IMR-90 (cell line): ENCODE measurements around the gene WDR3. TPM values are rescaled to one million over a fixed set of nuclear protein-coding genes. Genes with fewer than 3 reads are reported as not detected.

Source experiments
- ATAC-seq: fragments of 200-7000 bp; cut with Tn5 transposase; 2 replicates; pipeline ENCODE4 v1.9.1; 2020; ENCODE audit warnings: low read depth, mild to moderate bottlenecking, moderate library complexity
- BruUV-seq: library from RNA; stranded (reverse); fragments of 400-500 nt; replicated peaks from 2 replicates; lab custom pipeline; 2021; lab: Mats Ljungman, UMichigan
- CTCF ChIA-PET: fragments of 300-600 bp; formaldehyde crosslinking; extraction: SDS; loops from one replicate; lab custom pipeline; 2021; ENCODE audit warnings: antibody characterized with exemption; lab: Yijun Ruan, JAX
- POLR2A ChIA-PET: fragments of 300-600 bp; sonication (Branson Sonifier 250); formaldehyde crosslinking; loops from one replicate; lab custom pipeline; 2022; ENCODE audit warnings: antibody characterized with exemption; ENCODE audit not compliant: unreplicated experiment; lab: Charles Lee
- DNase-seq: peaks from one replicate; pipeline ENCODE4 v3.0.0; 2013
- H2AFZ ChIP-seq: replicated peaks from 2 replicates; pipeline ENCODE3; 2013; ENCODE audit warnings: low read length, mild to moderate bottlenecking; ENCODE audit not compliant: poor library complexity
- H2AK5ac ChIP-seq: 2 replicates; pipeline ENCODE4 v1.6.1; 2013; ENCODE audit warnings: low read depth, low read length, inconsistent platforms
- H2AK9ac ChIP-seq: replicated peaks from 2 replicates; pipeline ENCODE3; 2013; ENCODE audit warnings: mild to moderate bottlenecking, low read depth, low read length, moderate library complexity; ENCODE audit not compliant: poor library complexity
- H2BK120ac ChIP-seq: 2 replicates; pipeline ENCODE4 v1.6.1; 2013; ENCODE audit warnings: low read depth, low read length, inconsistent platforms
- H2BK15ac ChIP-seq: 3 replicates; pipeline ENCODE4 v1.6.1; 2013; ENCODE audit warnings: low read depth, low read length, inconsistent platforms
- H2BK20ac ChIP-seq: 2 replicates; pipeline ENCODE4 v1.6.1; 2013; ENCODE audit warnings: low read depth, mild to moderate bottlenecking, inconsistent platforms, low read length, moderate library complexity
- H2BK5ac ChIP-seq: 2 replicates; pipeline ENCODE4 v1.6.1; 2013; ENCODE audit warnings: mild to moderate bottlenecking, low read depth, low read length, inconsistent platforms; ENCODE audit not compliant: poor library complexity, severe bottlenecking
- H3K14ac ChIP-seq: replicated peaks from 2 replicates; pipeline ENCODE4 v1.6.1; 2013; ENCODE audit warnings: low read depth, low read length, inconsistent platforms
- H3K18ac ChIP-seq: 2 replicates; pipeline ENCODE4 v1.6.1; 2013; ENCODE audit warnings: low read depth, low read length, control low read depth
- H3K23ac ChIP-seq: 2 replicates; pipeline ENCODE4 v1.6.1; 2013; ENCODE audit warnings: low read depth, low read length, inconsistent platforms
- H3K27ac ChIP-seq: 2 replicates; pipeline ENCODE4 v1.5.1; 2013; ENCODE audit warnings: mild to moderate bottlenecking, control low read depth, low read length; ENCODE audit not compliant: insufficient read depth
- H3K27me3 ChIP-seq: 2 replicates; pipeline ENCODE4 v1.6.1; 2013; ENCODE audit warnings: low read length; ENCODE audit not compliant: control insufficient read depth, insufficient read depth
- H3K36me3 ChIP-seq: 2 replicates; pipeline ENCODE4 v1.6.1; 2013; ENCODE audit warnings: low read length, mixed read lengths; ENCODE audit not compliant: control insufficient read depth, insufficient read depth
- H3K4ac ChIP-seq: 2 replicates; pipeline ENCODE4 v1.6.1; 2013; ENCODE audit warnings: low read depth, low read length, inconsistent platforms
- H3K4me1 ChIP-seq: 2 replicates; pipeline ENCODE4 v1.6.1; 2013; ENCODE audit warnings: low read length, mixed read lengths; ENCODE audit not compliant: control insufficient read depth, insufficient read depth
- H3K4me2 ChIP-seq: 2 replicates; pipeline ENCODE4 v1.6.1; 2013; ENCODE audit warnings: low read depth, mild to moderate bottlenecking, control low read depth, low read length, moderate library complexity
- H3K4me3 ChIP-seq: 2 replicates; pipeline ENCODE4 v1.5.1; 2013; ENCODE audit warnings: low read depth, mild to moderate bottlenecking, control low read depth, low read length, moderate library complexity; ENCODE audit not compliant: insufficient read depth
- H3K56ac ChIP-seq: 2 replicates; pipeline ENCODE4 v1.6.1; 2013; ENCODE audit warnings: low read length, inconsistent platforms; ENCODE audit not compliant: insufficient read depth; ENCODE audit errors: extremely low read depth
- H3K79me1 ChIP-seq, 2 experiments: 2 replicates each; pipeline ENCODE4 v1.6.1; 2013; ENCODE audit warnings: low read length in 2 of 2, inconsistent platforms in 1 of 2, low read depth in 1 of 2
- H3K9ac ChIP-seq: 2 replicates; pipeline ENCODE4 v1.6.1; 2013; ENCODE audit warnings: low read depth, low read length, control low read depth
- H3K9me1 ChIP-seq: 2 replicates; pipeline ENCODE4 v1.6.1; 2013; ENCODE audit warnings: low read length, inconsistent platforms; ENCODE audit not compliant: insufficient read depth
- H3K9me3 ChIP-seq: 2 replicates; pipeline ENCODE4 v1.6.1; 2013; ENCODE audit warnings: low read length; ENCODE audit not compliant: control insufficient read depth, insufficient read depth
- H4K20me1 ChIP-seq: 2 replicates; pipeline ENCODE4 v1.6.1; 2013; ENCODE audit warnings: low read length, inconsistent platforms; ENCODE audit not compliant: insufficient read depth
- H4K5ac ChIP-seq: 2 replicates; pipeline ENCODE4 v1.6.1; 2013; ENCODE audit warnings: mild to moderate bottlenecking, low read depth, low read length, control low read depth
- H4K8ac ChIP-seq, 2 experiments: 2 replicates each; pipeline ENCODE4 v1.6.1; 2013; ENCODE audit warnings: low read depth in 2 of 2, low read length in 2 of 2, control low read depth in 1 of 2, inconsistent platforms in 1 of 2
- H4K91ac ChIP-seq: 2 replicates; pipeline ENCODE4 v1.6.1; 2013; ENCODE audit warnings: low read depth, low read length, inconsistent platforms; ENCODE audit not compliant: insufficient read depth
- BHLHE40 ChIP-seq: fragments of 150-350 bp; IDR thresholded peaks from 2 replicates; pipeline ENCODE4 v1.6.1; 2016; ENCODE audit warnings: mild to moderate bottlenecking, low read depth, low read length
- CHD1 ChIP-seq: IDR thresholded peaks from 2 replicates; pipeline ENCODE4 v1.6.1; 2012; ENCODE audit warnings: low read depth, low read length, improper control_type of control experiment
- FOS ChIP-seq: fragments of 150-350 bp; IDR thresholded peaks from 2 replicates; pipeline ENCODE4 v1.6.1; 2016; ENCODE audit warnings: low read depth, low read length
- MAFK ChIP-seq: IDR thresholded peaks from 2 replicates; pipeline ENCODE4 v1.6.1; 2012; ENCODE audit warnings: low read depth, low read length, improper control_type of control experiment
- NFE2L2 ChIP-seq: fragments of 150-350 bp; IDR thresholded peaks from 2 replicates; pipeline ENCODE4 v1.6.1; 2016; ENCODE audit warnings: low read depth, mild to moderate bottlenecking, low read length
- RAD21 ChIP-seq: IDR thresholded peaks from 2 replicates; pipeline ENCODE4 v1.6.1; 2012; ENCODE audit warnings: low read length, improper control_type of control experiment
- WGBS, 2 experiments: methylation state at CpG; one replicate each; pipeline versions ENCODE4 v1.1.5 to v1.1.7; 2013; ENCODE audit warnings: missing lambda C conversion rate in 2 of 2; ENCODE audit not compliant: insufficient read length in 1 of 2; ENCODE audit errors: extremely low coverage in 2 of 2; 5-methylcytosine and 5-hydroxymethylcytosine counted together
- dilution Hi-C: fragments of 300-500 bp; cut with HindIII; formaldehyde crosslinking; loops from one replicate; pipeline ENCODE4 v1.14.3; 2018; ENCODE audit warnings: low sequenced_read_pairs; ENCODE audit not compliant: unreplicated experiment
- in situ Hi-C: fragments of 300-500 bp; cut with MboI; formaldehyde crosslinking; loops from 3 replicates; pipeline ENCODE4 v1.14.3; 2019; ENCODE audit warnings: low sequenced_read_pairs, inconsistent platforms, mixed read lengths
- intact Hi-C: fragments of 100-400 bp; cut with micrococcal nuclease; formaldehyde crosslinking; loops from 2 replicates; pipeline ENCODE4 v1.10.0; 2022
- polyA plus RNA-seq, 3 experiments: library from polyadenylated mRNA; depleted of rRNA; stranded (reverse); fragments of >200 nt; gene quantifications; 2 replicates each; pipeline ENCODE4 v1.2.3, GENCODE V29; 2012; ENCODE audit warnings: low replicate concordance in 1 of 3
- total RNA-seq: library from RNA; depleted of rRNA; stranded (reverse); fragments of >200 nt; gene quantifications from 2 replicates; pipeline ENCODE4 v1.2.3, GENCODE V29; 2012
- TF ChIP-seq, protein P1 (sequence below): fragments of 150-350 bp; IDR thresholded peaks from 2 replicates; pipeline ENCODE4 v1.6.1; 2016; ENCODE audit warnings: low read depth, mild to moderate bottlenecking, low read length, moderate library complexity, borderline replicate concordance

Gene WDR3
- total and polyA plus RNA-seq, 2 of the 4 experiments (the other 2 are of a cell fraction), result 16.7 to 88.5 TPM

DNA sequence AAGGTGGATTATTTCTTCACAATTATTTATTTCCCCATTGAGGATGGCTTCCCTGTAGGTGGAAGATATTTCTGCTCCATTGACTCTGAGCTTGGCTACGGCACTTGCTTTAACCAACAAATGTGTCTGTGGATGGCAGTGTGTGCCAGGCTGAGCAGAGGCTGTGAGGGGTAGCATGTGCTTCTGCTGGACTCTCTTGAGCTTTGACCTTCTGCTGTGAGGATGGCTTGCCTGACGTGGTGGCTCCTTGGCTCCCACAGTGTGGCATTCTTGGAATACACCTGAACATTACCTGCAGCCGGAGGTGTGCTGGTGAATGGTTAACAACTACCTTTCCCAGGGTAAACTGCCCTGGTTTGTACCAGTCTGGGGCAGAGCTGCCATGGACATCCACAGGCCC, 46.8 kb downstream of the WDR3 start:
- no peak overlapping the region for H2BK20ac ChIP-seq
- no peak overlapping the region for H3K27ac ChIP-seq
- WGBS, 2 experiments, result 80% methylated on average over 1 of the region's 3 CpGs; no CpG with 5 or more reads in 1 of the 2 experiments
- in situ Hi-C loops (no loop called here), intact Hi-C loops (no loop called here), dilution Hi-C loops (no loop called here)
- no TSS peak for BruUV-seq
- no peak overlapping the region for H3K18ac ChIP-seq
- H3K56ac ChIP-seq, result no peak overlapping the region
- H3K4me2 ChIP-seq, result no peak overlapping the region
- no peak overlapping the region for H3K4me3 ChIP-seq
- DNase-seq (no peak), ATAC-seq (no peak)
- H3K27me3 ChIP-seq, result peaks cover 6% of the 10 kb centered on the region
- H2AFZ ChIP-seq, result no peak overlapping the region
- H3K36me3 ChIP-seq, result no peaks in the 10 kb centered on the region
- H3K14ac ChIP-seq, result no peak overlapping the region
- no peak overlapping the region for H3K23ac ChIP-seq
- no peak overlapping the region for H4K8ac ChIP-seq
- no peak overlapping the region for H2AK9ac ChIP-seq
- no peaks in the 10 kb centered on the region for H3K4me1 ChIP-seq
- no peak overlapping the region for H3K9ac ChIP-seq
- TF ChIP-seq, protein P1, sequence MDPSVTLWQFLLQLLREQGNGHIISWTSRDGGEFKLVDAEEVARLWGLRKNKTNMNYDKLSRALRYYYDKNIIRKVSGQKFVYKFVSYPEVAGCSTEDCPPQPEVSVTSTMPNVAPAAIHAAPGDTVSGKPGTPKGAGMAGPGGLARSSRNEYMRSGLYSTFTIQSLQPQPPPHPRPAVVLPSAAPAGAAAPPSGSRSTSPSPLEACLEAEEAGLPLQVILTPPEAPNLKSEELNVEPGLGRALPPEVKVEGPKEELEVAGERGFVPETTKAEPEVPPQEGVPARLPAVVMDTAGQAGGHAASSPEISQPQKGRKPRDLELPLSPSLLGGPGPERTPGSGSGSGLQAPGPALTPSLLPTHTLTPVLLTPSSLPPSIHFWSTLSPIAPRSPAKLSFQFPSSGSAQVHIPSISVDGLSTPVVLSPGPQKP, result no peak
- no peak for TF ChIP-seq BHLHE40
- TF ChIP-seq FOS, result no peak
- TF ChIP-seq RAD21, result no peak
- no peak for TF ChIP-seq CHD1
- TF ChIP-seq MAFK, result no peak
- TF ChIP-seq NFE2L2, result no peak
- CTCF ChIA-PET, result no interaction called here
- H2BK15ac ChIP-seq, result no peak overlapping the region
- H4K91ac ChIP-seq, result no peak overlapping the region
- H2AK5ac ChIP-seq, result no peak overlapping the region
- H3K9me1 ChIP-seq, result no peaks in the 10 kb centered on the region; the same call in 1 of the 2 replicates
- no peaks in the 10 kb centered on the region for H3K9me3 ChIP-seq
- H3K4ac ChIP-seq, result no peak overlapping the region
- no peak overlapping the region for H2BK120ac ChIP-seq
- no peak overlapping the region for H4K5ac ChIP-seq
- POLR2A ChIA-PET, result no interaction called here
- no peaks in the 10 kb centered on the region for H3K79me1 ChIP-seq
- no peak overlapping the region for H2BK5ac ChIP-seq
- no peaks in the 10 kb centered on the region for H4K20me1 ChIP-seq
